OCI-LY1 (cell line): Measurements from ENCODE around the gene WBP2.

Experiments
- H2AFZ ChIP-seq: fragments of 200-600 bp; sonication (generic), shearing (Covaris generic); 2 replicates; pipeline ENCODE4 v1.6.0; 2014; ENCODE audit warnings: antibody characterized with exemption, mild to moderate bottlenecking, low read length
- H3F3A ChIP-seq: fragments of 200-600 bp; sonication (generic), shearing (Covaris generic); 2 replicates; pipeline ENCODE4 v1.6.0; 2014; ENCODE audit warnings: mild to moderate bottlenecking, antibody characterized with exemption, low read length, moderate library complexity; ENCODE audit not compliant: insufficient read depth
- H3K27ac ChIP-seq: fragments of 200-600 bp; sonication (generic); 2 replicates; pipeline ENCODE4 v1.5.1; 2014; ENCODE audit warnings: low read length, mixed run types, mild to moderate bottlenecking, low read depth; ENCODE audit not compliant: poor library complexity, severe bottlenecking
- H3K27me3 ChIP-seq: fragments of 200-600 bp; sonication (generic); 2 replicates; pipeline ENCODE4 v1.6.0; 2014; ENCODE audit warnings: antibody characterized with exemption, mild to moderate bottlenecking, low read length, moderate library complexity; ENCODE audit not compliant: insufficient read depth
- H3K36me3 ChIP-seq: fragments of 200-600 bp; sonication (generic); 2 replicates; pipeline ENCODE4 v1.6.1; 2014; ENCODE audit warnings: mild to moderate bottlenecking, antibody characterized with exemption, low read length, moderate library complexity, mixed read lengths; ENCODE audit not compliant: insufficient read depth
- H3K4me1 ChIP-seq: fragments of 200-600 bp; sonication (generic); 2 replicates; pipeline ENCODE4 v1.5.1; 2014; ENCODE audit warnings: mild to moderate bottlenecking, low read length, moderate library complexity; ENCODE audit not compliant: insufficient read depth, severe bottlenecking
- H3K4me2 ChIP-seq: fragments of 200-600 bp; sonication (generic), shearing (Covaris generic); 2 replicates; pipeline ENCODE4 v1.6.1; 2014; ENCODE audit warnings: low read length
- H3K4me3 ChIP-seq: fragments of 200-600 bp; sonication (generic); 2 replicates; pipeline ENCODE4 v1.5.1; 2014; ENCODE audit warnings: low read length, low read depth, mild to moderate bottlenecking, mixed read lengths; ENCODE audit not compliant: poor library complexity, severe bottlenecking
- H3K79me2 ChIP-seq: fragments of 200-600 bp; shearing (Covaris generic); 2 replicates; pipeline ENCODE4 v1.6.1; 2016; ENCODE audit warnings: mixed run types, low read length, mixed read lengths; ENCODE audit not compliant: insufficient read depth
- H3K9ac ChIP-seq: fragments of 200-600 bp; sonication (generic), shearing (Covaris generic); 2 replicates; pipeline ENCODE4 v1.6.1; 2014; ENCODE audit warnings: mild to moderate bottlenecking, low read length, mixed read lengths
- H3K9me2 ChIP-seq: fragments of 200-600 bp; sonication (generic), shearing (Covaris generic); 2 replicates; pipeline ENCODE4 v1.6.1; 2014; ENCODE audit warnings: low read depth, mild to moderate bottlenecking, low read length, mixed read lengths
- H3K9me3 ChIP-seq: fragments of 200-600 bp; shearing (Covaris generic); 2 replicates; pipeline ENCODE4 v1.6.1; 2014; ENCODE audit warnings: low read length, mixed read lengths
- H4K20me1 ChIP-seq: fragments of 200-600 bp; sonication (generic), shearing (Covaris generic); 2 replicates; pipeline ENCODE4 v1.6.0; 2016; ENCODE audit warnings: mild to moderate bottlenecking, low read length; ENCODE audit not compliant: insufficient read depth
- EZH2 ChIP-seq: fragments of 200-600 bp; sonication (generic), shearing (Covaris generic); IDR thresholded peaks from 2 replicates; pipeline ENCODE4 v1.8.0; 2017; ENCODE audit warnings: borderline replicate concordance, mixed run types, mild to moderate bottlenecking, antibody characterized with exemption, low read length, moderate library complexity, mixed read lengths
- TF ChIP-seq, protein P1 (sequence below): fragments of 200-600 bp; sonication (generic), shearing (Covaris generic); IDR thresholded peaks from 2 replicates; pipeline ENCODE4 v1.5.1; 2017; ENCODE audit warnings: mild to moderate bottlenecking, antibody characterized with exemption, low read length, moderate library complexity, mixed read lengths

The WBP2 gene

DNA sequence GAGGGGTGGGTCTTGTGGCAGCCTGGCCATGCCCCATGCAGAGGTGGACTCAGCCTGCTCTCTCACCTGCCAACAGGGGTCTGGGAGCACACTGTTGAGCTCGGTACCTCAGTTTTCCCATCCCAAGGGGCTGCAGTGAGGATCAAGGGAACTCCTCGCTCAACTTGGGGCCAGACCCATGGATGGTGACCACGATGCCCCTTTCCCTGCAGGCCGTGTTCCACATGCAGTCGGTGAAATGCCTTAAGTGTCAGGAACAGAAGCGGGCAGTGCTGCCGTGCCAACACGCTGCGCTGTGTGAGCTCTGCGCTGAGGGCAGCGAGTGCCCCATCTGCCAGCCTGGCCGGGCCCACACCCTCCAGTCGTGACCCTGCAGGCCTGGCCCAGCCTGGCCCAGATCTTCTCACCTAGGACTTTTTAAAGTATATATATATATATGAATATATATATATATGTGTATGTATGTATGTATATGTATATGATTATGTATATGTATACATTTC lies 31.0 kb downstream of the WBP2 start:
- H3F3A ChIP-seq: no peaks in the 10 kb centered on the region

DNA sequence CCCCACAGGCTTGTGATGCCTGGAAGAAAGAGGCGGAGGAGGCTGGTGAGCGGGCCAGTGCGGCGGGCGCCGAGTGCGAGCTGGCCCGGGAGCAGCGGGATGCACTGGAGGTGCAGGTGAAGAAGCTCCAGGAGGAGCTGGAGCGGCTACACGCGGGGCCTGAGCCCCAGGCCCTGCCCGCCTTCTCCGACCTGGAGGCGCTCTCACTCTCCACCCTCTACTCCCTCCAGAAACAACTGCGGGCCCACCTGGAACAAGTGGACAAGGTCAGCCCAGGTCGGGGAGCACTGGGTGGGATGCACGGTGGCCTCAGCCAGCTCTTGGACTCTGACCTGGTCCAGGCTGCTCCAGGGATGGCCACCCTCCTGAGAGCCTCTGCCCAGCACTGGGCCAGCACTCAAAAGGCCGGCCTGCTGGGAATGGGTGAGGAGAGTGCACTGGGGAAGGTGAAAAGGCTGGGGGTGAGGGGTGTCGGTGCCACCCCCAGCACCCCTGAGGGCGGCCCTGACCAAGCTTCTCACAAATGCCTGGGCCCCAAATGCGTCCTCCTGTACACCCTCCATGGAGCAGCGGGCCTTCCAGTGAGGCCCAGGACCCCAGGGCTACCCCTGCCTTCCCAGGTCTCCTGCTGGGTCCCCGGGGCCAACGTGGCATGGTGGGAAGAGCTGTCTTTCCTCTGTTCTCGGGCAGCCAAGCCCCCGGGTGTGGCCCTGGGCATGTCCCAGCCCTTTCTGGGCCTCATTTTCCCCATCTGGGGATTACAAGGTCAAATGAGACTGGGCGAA lies 31.7 kb downstream of the WBP2 start:
- H3K9me2 ChIP-seq: no peaks in the 10 kb centered on the region
- H3K36me3 ChIP-seq: peaks cover 79% of the 10 kb centered on the region
- H3K9ac ChIP-seq: no peak overlapping the region
- no peak for TF ChIP-seq EZH2
- TF ChIP-seq, protein P1, sequence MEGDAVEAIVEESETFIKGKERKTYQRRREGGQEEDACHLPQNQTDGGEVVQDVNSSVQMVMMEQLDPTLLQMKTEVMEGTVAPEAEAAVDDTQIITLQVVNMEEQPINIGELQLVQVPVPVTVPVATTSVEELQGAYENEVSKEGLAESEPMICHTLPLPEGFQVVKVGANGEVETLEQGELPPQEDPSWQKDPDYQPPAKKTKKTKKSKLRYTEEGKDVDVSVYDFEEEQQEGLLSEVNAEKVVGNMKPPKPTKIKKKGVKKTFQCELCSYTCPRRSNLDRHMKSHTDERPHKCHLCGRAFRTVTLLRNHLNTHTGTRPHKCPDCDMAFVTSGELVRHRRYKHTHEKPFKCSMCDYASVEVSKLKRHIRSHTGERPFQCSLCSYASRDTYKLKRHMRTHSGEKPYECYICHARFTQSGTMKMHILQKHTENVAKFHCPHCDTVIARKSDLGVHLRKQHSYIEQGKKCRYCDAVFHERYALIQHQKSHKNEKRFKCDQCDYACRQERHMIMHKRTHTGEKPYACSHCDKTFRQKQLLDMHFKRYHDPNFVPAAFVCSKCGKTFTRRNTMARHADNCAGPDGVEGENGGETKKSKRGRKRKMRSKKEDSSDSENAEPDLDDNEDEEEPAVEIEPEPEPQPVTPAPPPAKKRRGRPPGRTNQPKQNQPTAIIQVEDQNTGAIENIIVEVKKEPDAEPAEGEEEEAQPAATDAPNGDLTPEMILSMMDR: no peak
- H3K27ac ChIP-seq: no peak overlapping the region
- H3K4me3 ChIP-seq: no peak overlapping the region
- H3K4me2 ChIP-seq: no peak overlapping the region
- no peaks in the 10 kb centered on the region for H3F3A ChIP-seq
- H3K79me2 ChIP-seq: no peaks in the 10 kb centered on the region
- peaks cover 35% of the 10 kb centered on the region for H3K4me1 ChIP-seq
- no peaks in the 10 kb centered on the region for H3K27me3 ChIP-seq
- no peaks in the 10 kb centered on the region for H3K9me3 ChIP-seq
- no peaks in the 10 kb centered on the region for H4K20me1 ChIP-seq
- no peak overlapping the region for H2AFZ ChIP-seq

More for the DNA sequence above, 31.0 kb downstream of the WBP2 start:
- Histone ChIP-seq H4K20me1 (no peaks in the 10 kb centered on the region), H3K27ac (no peak overlapping the region), H3K9ac (no peak overlapping the region), H3K36me3 (peaks cover 72% of the 10 kb centered on the region), H3K9me2 (no peaks in the 10 kb centered on the region), H3K9me3 (no peaks in the 10 kb centered on the region), H3K4me2 (no peak overlapping the region), H3K79me2 (no peaks in the 10 kb centered on the region), H2AFZ (no peak overlapping the region), H3K4me1 (peaks cover 40% of the 10 kb centered on the region), H3K27me3 (no peaks in the 10 kb centered on the region), H3K4me3 (no peak overlapping the region)
- TF ChIP-seq EZH2: no peak
- TF ChIP-seq, protein P1: no peak

DNA sequence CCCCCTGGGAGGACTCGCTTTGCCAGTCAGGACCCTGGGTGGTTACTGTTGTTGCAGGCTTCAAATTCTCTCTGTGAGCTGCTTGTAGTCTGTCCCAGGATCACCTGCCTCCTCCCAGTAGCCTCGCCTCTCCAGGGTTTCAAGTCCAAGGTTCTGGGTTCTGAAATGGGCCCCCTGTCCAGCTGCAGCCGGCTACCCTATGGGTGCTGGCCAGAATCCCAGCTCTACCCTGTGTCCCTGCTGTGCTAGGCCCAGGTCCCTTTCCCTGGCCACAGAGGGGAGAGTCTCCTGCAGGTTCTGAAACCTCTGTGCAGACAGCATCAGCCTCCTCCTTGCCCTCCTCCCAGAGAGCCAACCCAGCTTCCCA lies 32.4 kb downstream of the WBP2 start:
- H3K4me3 ChIP-seq: no peak overlapping the region
- H2AFZ ChIP-seq: no peak overlapping the region
- H3K79me2 ChIP-seq: no peaks in the 10 kb centered on the region
- no peak overlapping the region for H3K4me2 ChIP-seq
- H3K27ac ChIP-seq: no peak overlapping the region
- H4K20me1 ChIP-seq: no peaks in the 10 kb centered on the region
- no peaks in the 10 kb centered on the region for H3F3A ChIP-seq
- H3K27me3 ChIP-seq: no peaks in the 10 kb centered on the region
- no peaks in the 10 kb centered on the region for H3K9me3 ChIP-seq
- peaks cover 29% of the 10 kb centered on the region for H3K4me1 ChIP-seq
- no peak for TF ChIP-seq EZH2
- TF ChIP-seq, protein P1: no peak
- peaks cover 84% of the 10 kb centered on the region for H3K36me3 ChIP-seq
- H3K9me2 ChIP-seq: no peaks in the 10 kb centered on the region
- H3K9ac ChIP-seq: no peak overlapping the region
